ENCODE results near the gene CALCB.

CALCB gene

DNA sequence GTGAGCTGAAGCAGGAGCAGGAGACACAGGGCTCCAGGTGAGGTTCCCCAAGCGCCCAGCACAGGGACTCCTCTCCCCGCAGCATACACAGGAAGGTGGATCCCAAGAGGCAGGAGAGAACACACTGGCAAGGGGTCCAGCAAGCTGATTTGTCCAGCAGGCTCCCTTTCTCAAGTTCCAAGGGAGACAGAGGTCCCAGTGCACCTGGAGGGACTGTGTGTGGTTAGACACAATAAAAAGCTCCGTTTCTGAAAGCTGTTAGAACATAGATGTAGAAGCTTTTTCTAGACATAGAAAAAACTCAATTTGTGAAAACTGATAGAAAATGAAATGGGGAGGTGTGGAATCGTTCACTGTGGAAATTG lies 1.8 kb downstream of the CALCB start:
- H3K4me3 ChIP-seq (ENCODE audit: low read length) = no peak overlapping the region
- TF ChIP-seq, protein P1, sequence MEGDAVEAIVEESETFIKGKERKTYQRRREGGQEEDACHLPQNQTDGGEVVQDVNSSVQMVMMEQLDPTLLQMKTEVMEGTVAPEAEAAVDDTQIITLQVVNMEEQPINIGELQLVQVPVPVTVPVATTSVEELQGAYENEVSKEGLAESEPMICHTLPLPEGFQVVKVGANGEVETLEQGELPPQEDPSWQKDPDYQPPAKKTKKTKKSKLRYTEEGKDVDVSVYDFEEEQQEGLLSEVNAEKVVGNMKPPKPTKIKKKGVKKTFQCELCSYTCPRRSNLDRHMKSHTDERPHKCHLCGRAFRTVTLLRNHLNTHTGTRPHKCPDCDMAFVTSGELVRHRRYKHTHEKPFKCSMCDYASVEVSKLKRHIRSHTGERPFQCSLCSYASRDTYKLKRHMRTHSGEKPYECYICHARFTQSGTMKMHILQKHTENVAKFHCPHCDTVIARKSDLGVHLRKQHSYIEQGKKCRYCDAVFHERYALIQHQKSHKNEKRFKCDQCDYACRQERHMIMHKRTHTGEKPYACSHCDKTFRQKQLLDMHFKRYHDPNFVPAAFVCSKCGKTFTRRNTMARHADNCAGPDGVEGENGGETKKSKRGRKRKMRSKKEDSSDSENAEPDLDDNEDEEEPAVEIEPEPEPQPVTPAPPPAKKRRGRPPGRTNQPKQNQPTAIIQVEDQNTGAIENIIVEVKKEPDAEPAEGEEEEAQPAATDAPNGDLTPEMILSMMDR (conservative IDR thresholded peaks at IDR 0.05; ENCODE audit: low read depth, low read length) = no peak
- no peak for DNase-seq (ENCODE audit: low read depth)

DNA sequence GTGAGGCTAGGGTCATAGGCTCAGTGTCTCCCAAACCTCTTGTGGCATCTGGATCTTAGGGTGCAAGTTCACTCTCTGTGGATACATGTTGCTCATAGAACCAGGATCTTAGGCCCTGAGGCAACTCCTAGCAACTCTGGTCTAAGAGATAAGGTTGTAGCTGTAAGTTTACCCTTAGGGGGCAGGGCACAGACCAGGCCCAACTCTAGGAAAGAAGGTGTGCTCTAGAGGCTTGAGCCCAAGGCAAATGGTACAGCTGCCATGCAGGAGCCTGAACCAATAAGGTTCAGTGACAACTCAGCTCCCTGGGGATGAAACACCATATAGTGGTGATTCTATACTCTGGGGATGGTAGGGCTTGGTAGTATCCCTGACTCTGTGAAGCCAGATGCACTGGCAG lies 17.8 kb downstream of the CALCB start:
- no peak overlapping the region for H3K4me3 ChIP-seq (ENCODE audit: low read length)
- no peak for DNase-seq (ENCODE audit: low read depth)
- TF ChIP-seq, protein P1 (conservative IDR thresholded peaks at IDR 0.05; ENCODE audit: low read depth, low read length) = no peak

DNA sequence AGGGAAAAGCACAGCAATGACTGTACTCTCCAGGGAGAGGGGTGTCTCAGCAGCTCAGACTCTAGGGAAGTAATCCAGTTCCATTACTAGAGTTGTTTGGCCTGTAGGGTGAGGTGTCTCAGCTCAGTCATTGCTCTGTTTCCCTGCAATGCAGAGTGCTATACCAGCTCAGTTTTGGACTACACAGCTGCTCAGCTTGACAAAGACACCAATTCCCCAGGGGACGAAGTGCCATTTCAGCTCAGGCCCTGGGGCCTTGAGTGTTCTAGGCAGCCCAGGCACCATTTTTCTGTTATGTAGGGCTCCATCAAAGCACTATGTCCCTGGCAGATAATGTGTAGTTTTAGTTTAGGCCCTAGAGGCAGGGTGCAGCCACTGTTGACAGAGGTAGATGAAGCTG lies 18.2 kb downstream of the CALCB start:
- H3K4me3 ChIP-seq (ENCODE audit: low read length) = no peak overlapping the region
- TF ChIP-seq, protein P1 (conservative IDR thresholded peaks at IDR 0.05; ENCODE audit: low read depth, low read length) = no peak
- no peak for DNase-seq (ENCODE audit: low read depth)

DNA sequence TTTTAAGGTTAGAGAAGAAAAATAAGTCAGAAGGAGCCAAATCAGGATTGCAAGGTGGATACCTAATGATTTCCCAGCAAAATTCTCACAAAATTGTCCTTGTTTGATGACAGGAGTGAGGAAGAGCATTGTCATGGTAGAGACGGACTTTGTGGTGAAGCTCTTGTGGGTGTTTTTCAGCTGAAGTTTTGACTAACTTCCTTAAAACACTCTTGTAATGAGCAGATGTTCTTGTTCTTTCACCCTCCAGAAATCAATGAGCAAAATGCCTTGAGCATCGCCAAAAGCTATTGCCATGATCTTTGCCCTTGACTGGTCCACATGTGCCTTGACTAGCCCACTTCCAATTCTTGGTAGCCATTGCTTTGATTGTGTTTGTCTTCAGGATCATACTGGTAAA lies 20.0 kb downstream of the CALCB start:
- TF ChIP-seq, protein P1 (conservative IDR thresholded peaks at IDR 0.05; ENCODE audit: low read depth, low read length) = no peak
- DNase-seq (ENCODE audit: low read depth) = no peak
- H3K4me3 ChIP-seq (ENCODE audit: low read length) = no peak overlapping the region

DNA sequence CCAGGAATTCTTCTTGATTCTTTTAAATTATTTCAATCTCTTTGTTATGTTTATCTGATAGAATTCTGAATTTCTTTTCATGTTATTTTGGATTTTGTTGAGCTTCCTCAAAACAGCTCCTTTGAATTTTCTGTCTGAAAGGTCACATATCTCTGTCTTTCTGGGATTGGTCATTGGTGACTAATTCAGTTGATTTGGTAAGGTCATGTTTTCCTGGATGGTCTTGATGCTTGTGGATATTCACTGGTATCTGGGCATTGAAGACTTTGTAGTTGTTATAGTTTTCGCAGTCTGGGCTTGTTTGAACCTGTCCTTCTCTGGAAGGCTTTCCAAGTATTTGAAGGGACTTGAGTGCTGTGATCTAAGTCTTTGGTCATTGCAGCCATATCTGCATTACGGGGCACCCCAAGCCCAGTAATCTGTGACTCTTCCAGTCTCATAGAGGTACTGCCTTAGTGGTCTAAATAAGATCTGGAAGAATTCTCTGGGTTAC lies 22.4 kb downstream of the CALCB start:
- no peak overlapping the region for H3K4me3 ChIP-seq (ENCODE audit: low read length)
- DNase-seq (ENCODE audit: low read depth) = no peak
- TF ChIP-seq, protein P1 (conservative IDR thresholded peaks at IDR 0.05; ENCODE audit: low read depth, low read length) = no peak

DNA sequence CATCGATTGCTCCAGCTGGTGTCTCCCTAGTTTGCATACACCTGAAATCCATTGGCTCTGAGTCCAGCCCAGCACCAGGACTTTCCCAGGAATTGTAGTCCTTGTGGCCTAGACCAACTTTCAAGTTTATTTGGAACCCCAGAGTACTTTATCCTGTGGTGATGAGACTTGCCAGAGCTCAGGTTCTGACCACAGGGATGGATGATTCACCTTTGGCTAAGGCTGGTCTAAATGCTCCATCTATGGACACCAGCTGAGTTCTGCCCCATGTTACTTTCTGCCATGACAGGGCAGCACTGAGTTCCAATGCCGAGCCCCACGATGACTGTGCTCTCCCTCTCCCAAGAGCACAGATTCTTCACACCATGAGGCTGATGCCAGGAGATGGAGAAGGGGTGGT lies 24.0 kb downstream of the CALCB start:
- DNase-seq (ENCODE audit: low read depth) = no peak
- TF ChIP-seq, protein P1 (conservative IDR thresholded peaks at IDR 0.05; ENCODE audit: low read depth, low read length) = no peak
- H3K4me3 ChIP-seq (ENCODE audit: low read length) = no peak overlapping the region

DNA sequence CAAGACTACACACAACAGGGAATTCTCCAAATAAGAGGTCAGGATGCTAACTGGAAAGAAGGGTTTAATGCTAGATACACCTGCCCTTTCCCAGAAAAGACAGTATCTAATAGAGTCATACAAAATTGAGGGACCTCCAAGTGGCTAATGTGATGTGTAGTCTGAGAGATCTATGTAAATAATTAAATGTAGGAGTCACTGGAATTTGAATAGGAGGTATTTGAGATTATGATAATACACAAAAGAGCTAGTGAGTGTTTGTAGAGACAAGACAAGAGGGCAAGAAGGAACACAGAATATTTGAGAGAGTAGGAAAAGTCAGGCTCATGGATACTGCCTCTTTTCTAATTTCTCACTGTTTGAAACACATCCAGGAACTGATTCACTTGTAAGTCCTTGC lies 25.9 kb downstream of the CALCB start:
- no peak for DNase-seq (ENCODE audit: low read depth)
- H3K4me3 ChIP-seq (ENCODE audit: low read length) = no peak overlapping the region
- TF ChIP-seq, protein P1 (conservative IDR thresholded peaks at IDR 0.05; ENCODE audit: low read depth, low read length) = no peak

All from retinal pigment epithelial cell (primary cell).